Glomerular visceral epithelial cell (primary cell): Measurements from ENCODE around the gene KCNJ18.
"Not testable (repeated sequence)": the region's sequence is repeated elsewhere in the genome, so short reads cannot be mapped to it uniquely, and the experiment has no call there.

ENCODE experiments used
- DNase-seq: peaks from one replicate; pipeline ENCODE4 v3.0.0-alpha.2; 2016; ENCODE audit errors: extremely low spot score

KCNJ18 gene

GRCh38 chr17:21702940-21703640 is 10.8 kb downstream of the KCNJ18 start:
- not testable (repeated sequence) for DNase-seq

GRCh38 chr17:21703891-21704872 is 11.9 kb downstream of the KCNJ18 start:
- DNase-seq = not testable (repeated sequence)

GRCh38 chr17:21705021-21705601 is 12.8 kb downstream of the KCNJ18 start:
- no peak for DNase-seq

GRCh38 chr17:21705746-21706145 is 13.4 kb downstream of the KCNJ18 start:
- not testable (repeated sequence) for DNase-seq

- not testable (repeated sequence) for DNase-seq
Observed at GRCh38 chr17:21706546-21706945, 14.2 kb downstream of the KCNJ18 start.

GRCh38 chr17:21707131-21707530 is 14.8 kb downstream of the KCNJ18 start:
- not testable (repeated sequence) for DNase-seq

GRCh38 chr17:21707711-21708611 is 15.6 kb downstream of the KCNJ18 start:
- not testable (repeated sequence) for DNase-seq

- not testable (repeated sequence) for DNase-seq
Observed at GRCh38 chr17:21708612-21709535, 16.6 kb downstream of the KCNJ18 start.

- not testable (repeated sequence) for DNase-seq
Observed at GRCh38 chr17:21709994-21710393, 17.7 kb downstream of the KCNJ18 start.

GRCh38 chr17:21710486-21710885 is 18.2 kb downstream of the KCNJ18 start:
- DNase-seq = not testable (repeated sequence)

GRCh38 chr17:21711182-21711581 is 18.9 kb downstream of the KCNJ18 start:
- DNase-seq = no peak

- not testable (repeated sequence) for DNase-seq
Observed at GRCh38 chr17:21713020-21713419, 20.7 kb downstream of the KCNJ18 start.

- DNase-seq = not testable (repeated sequence)
Observed at GRCh38 chr17:21713631-21714030, 21.3 kb downstream of the KCNJ18 start.

GRCh38 chr17:21714676-21715075 is 22.4 kb downstream of the KCNJ18 start:
- not testable (repeated sequence) for DNase-seq

GRCh38 chr17:21715877-21716276 is 23.6 kb downstream of the KCNJ18 start:
- peak; percentile 14 for DNase-seq

- not testable (repeated sequence) for DNase-seq
Observed at GRCh38 chr17:21718971-21719370, 26.6 kb downstream of the KCNJ18 start.

- not testable (repeated sequence) for DNase-seq
Observed at GRCh38 chr17:21719511-21720226, 27.3 kb downstream of the KCNJ18 start.

GRCh38 chr17:21720566-21720965 is 28.2 kb downstream of the KCNJ18 start:
- not testable (repeated sequence) for DNase-seq

- not testable (repeated sequence) for DNase-seq
Observed at GRCh38 chr17:21722268-21722667, 29.9 kb downstream of the KCNJ18 start.
